Urothelium cell line (cell line): ENCODE results near the gene ARHGAP8.
"Not testable (repeated sequence)": the region's sequence is repeated elsewhere in the genome, so short reads cannot be mapped to it uniquely, and the experiment has no call there.

ENCODE experiments used
- DNase-seq: peaks from one replicate; pipeline ENCODE4 v3.0.0; 2011; ENCODE audit warnings: low spot score, mixed read lengths
- FAIRE-seq: peaks from 2 replicates; lab custom pipeline; 2011; peaks lifted over from hg19 to GRCh38; lab: Jason Lieb, UNC

Gene ARHGAP8

GRCh38 chr22:44901301-44901700, 148.9 kb downstream of the ARHGAP8 start:
- FAIRE-seq = no peak
- no peak for DNase-seq

- peak; percentile 94 for FAIRE-seq
Measured at GRCh38 chr22:44903164-44903563, 150.8 kb downstream of the ARHGAP8 start.

GRCh38 chr22:44904492-44905152, 152.2 kb downstream of the ARHGAP8 start:
- DNase-seq, FAIRE-seq: not testable (repeated sequence)

More at GRCh38 chr22:44903164-44903563, 150.8 kb downstream of the ARHGAP8 start:
- not testable (repeated sequence) for DNase-seq

GRCh38 chr22:44906248-44906936, 154.0 kb downstream of the ARHGAP8 start:
- FAIRE-seq = peak; percentile 37

GRCh38 chr22:44906999-44907644, 154.7 kb downstream of the ARHGAP8 start:
- DNase-seq = no peak
- peak; percentile 61 for FAIRE-seq

More at GRCh38 chr22:44906248-44906936, 154.0 kb downstream of the ARHGAP8 start:
- DNase-seq = no peak

- no peak for FAIRE-seq
- no peak for DNase-seq
Measured at GRCh38 chr22:44907765-44908737, 155.7 kb downstream of the ARHGAP8 start.

- FAIRE-seq (peak; percentile 13), DNase-seq (no peak)
Measured at GRCh38 chr22:44909241-44909640, 156.9 kb downstream of the ARHGAP8 start.
